ENCODE data around the gene PAN3. TPM values are rescaled to one million over a fixed set of nuclear protein-coding genes. Genes with fewer than 3 reads are reported as not detected.

Gene PAN3, protein sequence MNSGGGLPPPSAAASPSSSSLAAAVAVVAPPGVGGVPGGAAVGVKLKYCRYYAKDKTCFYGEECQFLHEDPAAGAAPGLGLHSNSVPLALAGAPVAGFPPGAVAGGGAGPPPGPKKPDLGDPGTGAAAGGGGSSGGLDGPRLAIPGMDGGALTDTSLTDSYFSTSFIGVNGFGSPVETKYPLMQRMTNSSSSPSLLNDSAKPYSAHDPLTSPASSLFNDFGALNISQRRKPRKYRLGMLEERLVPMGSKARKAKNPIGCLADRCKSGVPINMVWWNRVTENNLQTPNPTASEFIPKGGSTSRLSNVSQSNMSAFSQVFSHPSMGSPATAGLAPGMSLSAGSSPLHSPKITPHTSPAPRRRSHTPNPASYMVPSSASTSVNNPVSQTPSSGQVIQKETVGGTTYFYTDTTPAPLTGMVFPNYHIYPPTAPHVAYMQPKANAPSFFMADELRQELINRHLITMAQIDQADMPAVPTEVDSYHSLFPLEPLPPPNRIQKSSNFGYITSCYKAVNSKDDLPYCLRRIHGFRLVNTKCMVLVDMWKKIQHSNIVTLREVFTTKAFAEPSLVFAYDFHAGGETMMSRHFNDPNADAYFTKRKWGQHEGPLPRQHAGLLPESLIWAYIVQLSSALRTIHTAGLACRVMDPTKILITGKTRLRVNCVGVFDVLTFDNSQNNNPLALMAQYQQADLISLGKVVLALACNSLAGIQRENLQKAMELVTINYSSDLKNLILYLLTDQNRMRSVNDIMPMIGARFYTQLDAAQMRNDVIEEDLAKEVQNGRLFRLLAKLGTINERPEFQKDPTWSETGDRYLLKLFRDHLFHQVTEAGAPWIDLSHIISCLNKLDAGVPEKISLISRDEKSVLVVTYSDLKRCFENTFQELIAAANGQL
- total RNA-seq: 10.2 and 15.1 TPM in 2 replicates

DNA sequence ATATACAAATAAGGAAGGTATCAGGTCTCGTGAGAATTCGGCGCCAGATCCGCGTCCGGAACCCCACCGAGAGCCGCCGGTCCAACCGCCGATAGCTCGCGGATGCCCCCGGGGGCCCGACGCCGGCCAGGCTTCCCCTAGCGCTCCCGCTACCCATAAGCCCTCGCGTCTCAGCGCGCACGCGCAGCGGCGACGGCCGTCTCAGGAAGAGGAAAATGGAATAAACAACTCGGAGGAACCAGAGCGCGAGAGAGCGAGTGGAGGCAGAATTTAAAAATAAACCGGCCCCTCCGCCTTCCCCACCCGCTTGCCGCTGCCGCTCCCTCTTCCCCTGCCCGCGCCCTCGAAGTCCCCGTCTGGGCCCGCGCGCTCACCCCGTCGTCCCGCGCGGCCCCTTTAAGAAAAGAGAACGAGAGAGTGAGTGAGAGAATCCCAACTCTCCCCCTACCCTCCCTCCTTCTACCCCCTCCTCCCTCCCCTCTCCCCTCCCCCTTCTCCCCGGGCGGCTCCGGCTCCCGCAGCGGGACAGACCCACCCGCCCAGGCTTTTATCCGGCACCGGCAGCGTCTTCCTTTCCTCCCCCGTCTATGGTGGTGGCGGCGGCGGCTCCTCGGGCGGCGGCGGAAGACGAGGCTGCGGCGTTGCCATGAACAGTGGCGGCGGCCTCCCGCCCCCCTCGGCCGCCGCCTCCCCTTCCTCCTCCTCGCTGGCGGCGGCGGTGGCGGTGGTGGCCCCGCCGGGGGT, at the start of gene PAN3:
PAN3 (plus strand) TSS at position 534 of the 744 bp plus-strand sequence; CDS start at position 647, 113 bp downstream.

DNA sequence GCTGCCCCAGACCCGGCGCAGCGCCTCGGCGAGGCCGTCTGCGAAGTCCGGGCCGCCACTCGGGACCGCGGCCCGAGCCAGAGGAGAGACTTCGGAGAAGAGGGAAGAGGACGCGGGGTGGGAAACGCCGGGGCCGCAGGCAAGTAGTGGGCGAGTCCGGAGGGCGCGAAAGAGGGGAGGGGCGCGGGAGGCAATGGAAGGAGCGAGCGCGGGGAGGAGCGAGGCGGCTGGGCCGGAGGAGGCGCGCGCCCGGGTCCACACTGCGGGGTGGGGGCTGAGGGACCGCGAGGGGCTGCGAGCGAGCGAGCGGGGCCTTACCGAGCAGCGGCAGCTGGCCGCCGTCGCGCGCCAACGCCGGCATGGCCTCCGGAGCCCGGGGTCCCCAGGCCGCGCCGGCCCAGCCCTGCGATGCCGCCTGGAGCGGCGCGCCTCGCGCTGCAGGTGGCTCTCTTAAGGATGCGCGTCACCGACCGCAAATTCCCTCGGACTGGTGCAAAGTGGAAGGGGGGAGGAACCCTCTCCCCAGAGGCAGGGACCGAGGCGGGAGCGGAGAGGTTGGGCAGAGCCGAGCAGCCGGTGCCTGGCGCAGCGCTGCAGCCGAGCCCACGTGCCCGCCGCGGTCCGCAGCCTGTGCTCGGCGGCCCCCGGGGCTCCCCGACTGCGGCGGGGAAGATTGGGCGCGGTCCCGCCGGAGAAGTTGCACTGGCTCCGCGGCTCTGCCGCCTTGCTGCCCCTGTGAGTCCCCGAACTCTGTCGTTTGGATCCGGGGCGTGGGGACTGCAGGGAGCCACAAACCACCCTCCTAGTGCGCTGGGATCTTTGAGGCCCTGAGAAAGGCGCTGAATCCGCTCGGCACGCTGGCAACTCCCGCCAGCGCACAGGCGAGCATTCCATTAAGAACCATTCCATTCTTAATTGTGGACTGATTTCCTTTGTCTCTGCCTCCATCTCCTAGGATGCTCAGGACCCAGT, 37.9 kb upstream of the PAN3 start, which contains the start of gene FLT3:
FLT3 (minus strand) TSS at position 427 of the 972 bp plus-strand sequence; CDS start at position 361, 66 bp downstream.

Other genes starting within 250 kb of the PAN3 start
- gene PDX1, start 218.5 kb upstream of the PAN3 start, total RNA-seq: not detected in 2 replicates
- gene CDX2, start 169.2 kb upstream of the PAN3 start, total RNA-seq: not detected in 2 replicates
- not detected in 2 replicates for gene URAD, start 149.9 kb upstream of the PAN3 start, total RNA-seq
- not detected in 2 replicates for gene FLT3, start 38.0 kb upstream of the PAN3 start, total RNA-seq